Smooth muscle cell (in vitro differentiated cells): ENCODE measurements around the gene CELSR1. TPM values are rescaled to one million over a fixed set of nuclear protein-coding genes. Genes with fewer than 3 reads are reported as not detected.

ENCODE experiments used
- DNase-seq: peaks from one replicate; lab custom pipeline; 2025; ENCODE audit not compliant: unreplicated experiment; lab: John Stamatoyannopoulos, UW
- H2AFZ ChIP-seq: fragments of 200-600 bp; sonication (generic); 2 replicates; pipeline ENCODE4 v1.6.0; 2016; ENCODE audit warnings: antibody characterized with exemption, low read depth, mild to moderate bottlenecking
- H3F3A ChIP-seq: fragments of 200-600 bp; sonication (generic); 2 replicates; pipeline ENCODE4 v1.6.0; 2017; ENCODE audit warnings: antibody characterized with exemption, low read depth
- H3K27ac ChIP-seq: fragments of 200-600 bp; sonication (generic); 2 replicates; pipeline ENCODE4 v1.5.1; 2016; ENCODE audit warnings: low read depth, mild to moderate bottlenecking
- H3K27me3 ChIP-seq: fragments of 200-600 bp; sonication (generic); 2 replicates; pipeline ENCODE4 v1.6.1; 2016; ENCODE audit warnings: low read depth, mild to moderate bottlenecking
- H3K36me3 ChIP-seq: fragments of 200-600 bp; sonication (generic); 2 replicates; pipeline ENCODE4 v1.5.1; 2016; ENCODE audit warnings: low read depth
- H3K4me1 ChIP-seq: fragments of 200-600 bp; sonication (generic); 2 replicates; pipeline ENCODE4 v1.5.1; 2016; ENCODE audit warnings: low read depth
- H3K4me2 ChIP-seq: fragments of 200-600 bp; sonication (generic); 2 replicates; pipeline ENCODE4 v1.6.0; 2016; ENCODE audit warnings: mild to moderate bottlenecking
- H3K4me3 ChIP-seq: fragments of 200-600 bp; sonication (generic); 2 replicates; pipeline ENCODE4 v1.5.1; 2016; ENCODE audit warnings: mild to moderate bottlenecking
- H3K79me2 ChIP-seq: fragments of 200-600 bp; sonication (generic); 2 replicates; pipeline ENCODE4 v1.6.0; 2016; ENCODE audit warnings: low read depth, mild to moderate bottlenecking
- H3K9ac ChIP-seq: fragments of 200-600 bp; sonication (generic); 2 replicates; pipeline ENCODE4 v1.6.0; 2016; ENCODE audit warnings: low read depth
- H3K9me3 ChIP-seq: fragments of 200-600 bp; sonication (generic); replicated peaks from 2 replicates; pipeline ENCODE4 v1.5.1; 2016; ENCODE audit warnings: low read depth
- H4K20me1 ChIP-seq: fragments of 200-600 bp; sonication (generic); 2 replicates; pipeline ENCODE4 v1.6.0; 2016; ENCODE audit warnings: low read depth
- CTCF ChIP-seq: fragments of 200-600 bp; sonication (generic); IDR thresholded peaks from 2 replicates; pipeline ENCODE4 v1.5.1; 2017; ENCODE audit warnings: borderline replicate concordance, mild to moderate bottlenecking, antibody characterized with exemption; ENCODE audit not compliant: insufficient read depth, poor library complexity, severe bottlenecking
- WGBS: methylation state at CpG from one replicate; pipeline ENCODE4 v1.1.7; 2016; ENCODE audit warnings: low lambda C conversion rate; 5-methylcytosine and 5-hydroxymethylcytosine counted together
- polyA plus RNA-seq: library from polyadenylated mRNA; unstranded; fragments of >200 nt; fragmentation: Nextera tagmentation; extraction: Ambion mirVana; gene quantifications from 2 replicates; pipeline ENCODE4 v1.2.1, GENCODE V29; 2016
- total RNA-seq: library from RNA; depleted of rRNA; stranded (reverse); fragments of >200 nt; gene quantifications from 2 replicates; pipeline ENCODE4 v1.2.3, GENCODE V29; 2014

Gene CELSR1
- total and polyA plus RNA-seq, 2 experiments from 2014 or later: 3.6 to 15.2 TPM

- Histone ChIP-seq H2AFZ (no peak overlapping the region), H3F3A (peaks cover 7% of the 10 kb centered on the region), H3K4me3 (no peak overlapping the region), H3K4me2 (no peak overlapping the region), H3K9me3 (no peaks in the 10 kb centered on the region), H4K20me1 (peaks cover 11% of the 10 kb centered on the region), H3K36me3 (no peaks in the 10 kb centered on the region), H3K9ac (no peak overlapping the region), H3K27ac (no peak overlapping the region), H3K79me2 (no peaks in the 10 kb centered on the region), H3K27me3 (no peaks in the 10 kb centered on the region), H3K4me1 (peaks cover 8% of the 10 kb centered on the region)
- DNase-seq: no peak
- WGBS: 90% methylated on average over 18 of the region's 18 CpGs
- no peak for TF ChIP-seq CTCF
Observed at GRCh38 chr22:46573781-46574437, 36.5 kb upstream of the CELSR1 start.

GRCh38 chr22:46572911-46573780 is 35.7 kb upstream of the CELSR1 start:
- H3K4me3 ChIP-seq: no peak overlapping the region
- H3K4me2 ChIP-seq: no peak overlapping the region
- H3F3A ChIP-seq: peaks cover 3% of the 10 kb centered on the region
- H3K9me3 ChIP-seq: no peaks in the 10 kb centered on the region
- no peaks in the 10 kb centered on the region for H3K36me3 ChIP-seq
- 93% methylated on average over 19 of the region's 19 CpGs for WGBS
- TF ChIP-seq CTCF: no peak
- H2AFZ ChIP-seq: no peak overlapping the region
- no peaks in the 10 kb centered on the region for H3K27me3 ChIP-seq
- peaks cover 4% of the 10 kb centered on the region for H4K20me1 ChIP-seq
- no peak overlapping the region for H3K27ac ChIP-seq
- no peak for DNase-seq
- no peak overlapping the region for H3K9ac ChIP-seq
- no peaks in the 10 kb centered on the region for H3K79me2 ChIP-seq
- peaks cover 6% of the 10 kb centered on the region for H3K4me1 ChIP-seq

- Histone ChIP-seq H2AFZ (no peak overlapping the region), H3K79me2 (no peaks in the 10 kb centered on the region), H3K4me3 (no peak overlapping the region), H3F3A (peaks cover 3% of the 10 kb centered on the region), H3K4me2 (no peak overlapping the region), H3K4me1 (no peaks in the 10 kb centered on the region), H4K20me1 (no peaks in the 10 kb centered on the region), H3K27me3 (no peaks in the 10 kb centered on the region), H3K9ac (no peak overlapping the region), H3K9me3 (no peaks in the 10 kb centered on the region), H3K27ac (no peak overlapping the region), H3K36me3 (no peaks in the 10 kb centered on the region)
- no peak for TF ChIP-seq CTCF
- WGBS: 88% methylated on average over 7 of the region's 7 CpGs
- no peak for DNase-seq
Observed at GRCh38 chr22:46571642-46572250, 34.3 kb upstream of the CELSR1 start.
